ENCODE measurements around the gene KIF21B.

Gene KIF21B

GRCh38 chr1:201042779-201043461, 19.4 kb upstream of the KIF21B start:
- peak; percentile 74 for DNase-seq

GRCh38 chr1:201041011-201041410, 17.5 kb upstream of the KIF21B start:
- DNase-seq: no peak

- DNase-seq: no peak
Observed at GRCh38 chr1:201039876-201040275, 16.4 kb upstream of the KIF21B start.

GRCh38 chr1:201039418-201039817, 15.9 kb upstream of the KIF21B start:
- DNase-seq: no peak

GRCh38 chr1:201038186-201038876, 14.8 kb upstream of the KIF21B start:
- no peak for DNase-seq

- DNase-seq: no peak
Observed at GRCh38 chr1:201036188-201036842, 12.8 kb upstream of the KIF21B start.

GRCh38 chr1:201034671-201035070, 11.2 kb upstream of the KIF21B start:
- no peak for DNase-seq

GRCh38 chr1:201032408-201032807, 8.9 kb upstream of the KIF21B start:
- no peak for DNase-seq

- no peak for DNase-seq
Observed at GRCh38 chr1:201028461-201028889, 5.0 kb upstream of the KIF21B start.

GRCh38 chr1:201026836-201027235, 3.3 kb upstream of the KIF21B start:
- no peak for DNase-seq

- DNase-seq: no peak
Observed at GRCh38 chr1:201026234-201026633, 2.7 kb upstream of the KIF21B start.

GRCh38 chr1:201025571-201026002, 2.1 kb upstream of the KIF21B start:
- DNase-seq: no peak

GRCh38 chr1:201024625-201024998, 1.1 kb upstream of the KIF21B start:
- no peak for DNase-seq

- no peak for DNase-seq
Observed at GRCh38 chr1:201023920-201024624, 558 bp upstream of the KIF21B start.

GRCh38 chr1:201022820-201023516, 546 bp downstream of the KIF21B start:
- DNase-seq: peak; percentile 41

GRCh38 chr1:201022493-201022819, 1.1 kb downstream of the KIF21B start:
- DNase-seq: no peak

- no peak for DNase-seq
Observed at GRCh38 chr1:201021630-201022492, 1.7 kb downstream of the KIF21B start.

- peak; percentile 43 for DNase-seq
Observed at GRCh38 chr1:201020721-201021629, 2.5 kb downstream of the KIF21B start.

- peak; percentile 25 for DNase-seq
Observed at GRCh38 chr1:201020040-201020591, 3.4 kb downstream of the KIF21B start.

- DNase-seq: peak; percentile 86
Observed at GRCh38 chr1:201019321-201019977, 4.1 kb downstream of the KIF21B start.

Data from activated CD8-positive, alpha-beta memory T cell treated with anti-CD3 and anti-CD28 coated beads, Interleukin-2, amount 50 U/mL, for 4 hours (primary cell).